HG02840 (cell line): ENCODE data around the gene RAB43.
"Not testable (repeated sequence)": the region's sequence is repeated elsewhere in the genome, so short reads cannot be mapped to it uniquely, and the experiment has no call there.

Experiments
- ATAC-seq: cut with Tn5 transposase; IDR thresholded peaks from one replicate; pipeline ENCODE4 v1.9.1; 2021; ENCODE audit warnings: mild to moderate bottlenecking, moderate library complexity, moderate number of reproducible peaks; ENCODE audit not compliant: unreplicated experiment, low FRiP score

RAB43 gene

GRCh38 chr3:129123314-129124060 is 1.9 kb upstream of the RAB43 start:
- ATAC-seq, result no peak

- no peak for ATAC-seq
These were observed 908 bp upstream of the RAB43 start for GRCh38 chr3:129122412-129123011.

GRCh38 chr3:129121016-129121791 is 400 bp downstream of the RAB43 start:
- peak; percentile 36 for ATAC-seq

GRCh38 chr3:129120254-129121004 is 1.2 kb downstream of the RAB43 start:
- ATAC-seq, result peak; percentile 57

GRCh38 chr3:129119365-129120100 is 2.1 kb downstream of the RAB43 start:
- ATAC-seq, result no peak

- ATAC-seq, result no peak
These were observed 2.9 kb downstream of the RAB43 start for GRCh38 chr3:129118745-129119144.

GRCh38 chr3:129117134-129117533 is 4.5 kb downstream of the RAB43 start:
- no peak for ATAC-seq

- no peak for ATAC-seq
These were observed 5.1 kb downstream of the RAB43 start for GRCh38 chr3:129116482-129116946.

GRCh38 chr3:129114455-129114854 is 7.1 kb downstream of the RAB43 start:
- ATAC-seq, result no peak

GRCh38 chr3:129112308-129113052 is 9.1 kb downstream of the RAB43 start:
- no peak for ATAC-seq

GRCh38 chr3:129111076-129111780 is 10.4 kb downstream of the RAB43 start:
- not testable (repeated sequence) for ATAC-seq

- no peak for ATAC-seq
These were observed 13.8 kb downstream of the RAB43 start for GRCh38 chr3:129107793-129108192.

GRCh38 chr3:129106866-129107565 is 14.6 kb downstream of the RAB43 start:
- no peak for ATAC-seq

GRCh38 chr3:129106320-129106719 is 15.3 kb downstream of the RAB43 start:
- no peak for ATAC-seq

- ATAC-seq, result no peak
These were observed 15.7 kb downstream of the RAB43 start for GRCh38 chr3:129105862-129106261.

GRCh38 chr3:129104498-129105079 is 17.0 kb downstream of the RAB43 start:
- no peak for ATAC-seq

GRCh38 chr3:129104051-129104450 is 17.6 kb downstream of the RAB43 start:
- ATAC-seq, result no peak

- ATAC-seq, result no peak
These were observed 18.3 kb downstream of the RAB43 start for GRCh38 chr3:129103296-129103695.
